HG03025 (cell line): ENCODE measurements around the gene MINK1.

ENCODE experiments used
- ATAC-seq: cut with Tn5 transposase; IDR thresholded peaks from one replicate; pipeline ENCODE4 v1.9.1; 2021; ENCODE audit warnings: mild to moderate bottlenecking, moderate library complexity; ENCODE audit not compliant: unreplicated experiment, low FRiP score

Gene MINK1

GRCh38 chr17:4833178-4833940, at the start of gene MINK1:
MINK1 (plus strand) TSS chr17:4833340; CDS start chr17:4833584, 244 bp downstream.
- peak; percentile 86 for ATAC-seq

- no peak for ATAC-seq
These were observed 47.6 kb upstream of the MINK1 start for GRCh38 chr17:4785311-4786105.

GRCh38 chr17:4786106-4786511, 47.0 kb upstream of the MINK1 start, which contains the start of gene VMO1:
VMO1 (minus strand) TSS chr17:4786364; CDS start chr17:4786352, 12 bp downstream.
- no peak for ATAC-seq

GRCh38 chr17:4786516-4786915, 46.6 kb upstream of the MINK1 start:
- no peak for ATAC-seq

GRCh38 chr17:4788159-4788806, 44.9 kb upstream of the MINK1 start:
- ATAC-seq, result no peak

- peak; percentile 10 for ATAC-seq
These were observed 44.1 kb upstream of the MINK1 start, which contains the start of gene GLTPD2 for GRCh38 chr17:4788807-4789700. GLTPD2 (plus strand) TSS chr17:4788964; CDS start chr17:4789012, 48 bp downstream.

- no peak for ATAC-seq
These were observed 43.5 kb upstream of the MINK1 start for GRCh38 chr17:4789701-4789950.

GRCh38 chr17:4789951-4790704, 43.0 kb upstream of the MINK1 start:
- ATAC-seq, result peak; percentile 76

GRCh38 chr17:4790705-4791088, 42.4 kb upstream of the MINK1 start:
- ATAC-seq, result no peak

GRCh38 chr17:4795168-4795567, 38.0 kb upstream of the MINK1 start:
- no peak for ATAC-seq

- ATAC-seq, result no peak
These were observed 36.6 kb upstream of the MINK1 start for GRCh38 chr17:4796552-4796920.

GRCh38 chr17:4800462-4801196, 32.5 kb upstream of the MINK1 start:
- ATAC-seq, result no peak

GRCh38 chr17:4802228-4802627, 30.9 kb upstream of the MINK1 start, which contains the start of gene C17orf114:
C17orf114 (minus strand) TSS chr17:4802328.
- no peak for ATAC-seq

- ATAC-seq, result no peak
These were observed 26.7 kb upstream of the MINK1 start for GRCh38 chr17:4806456-4806776.

GRCh38 chr17:4806777-4807604, 26.1 kb upstream of the MINK1 start, which contains the start of gene PLD2:
PLD2 (plus strand) TSS chr17:4807152; CDS start chr17:4807773, 621 bp downstream.
- peak; percentile 71 for ATAC-seq

GRCh38 chr17:4807605-4808377, 25.3 kb upstream of the MINK1 start:
- ATAC-seq, result no peak

- no peak for ATAC-seq
These were observed 24.8 kb upstream of the MINK1 start for GRCh38 chr17:4808378-4808767.
